Activated effector memory CD4-positive, alpha-beta T cell treated with Interleukin-2 at 50 U/mL for 16 hours (primary cell): ENCODE data around the gene SLX4IP.

Source experiments
- DNase-seq: peaks from one replicate; pipeline ENCODE4 v3.0.0-alpha.2; 2020

The SLX4IP gene

DNA sequence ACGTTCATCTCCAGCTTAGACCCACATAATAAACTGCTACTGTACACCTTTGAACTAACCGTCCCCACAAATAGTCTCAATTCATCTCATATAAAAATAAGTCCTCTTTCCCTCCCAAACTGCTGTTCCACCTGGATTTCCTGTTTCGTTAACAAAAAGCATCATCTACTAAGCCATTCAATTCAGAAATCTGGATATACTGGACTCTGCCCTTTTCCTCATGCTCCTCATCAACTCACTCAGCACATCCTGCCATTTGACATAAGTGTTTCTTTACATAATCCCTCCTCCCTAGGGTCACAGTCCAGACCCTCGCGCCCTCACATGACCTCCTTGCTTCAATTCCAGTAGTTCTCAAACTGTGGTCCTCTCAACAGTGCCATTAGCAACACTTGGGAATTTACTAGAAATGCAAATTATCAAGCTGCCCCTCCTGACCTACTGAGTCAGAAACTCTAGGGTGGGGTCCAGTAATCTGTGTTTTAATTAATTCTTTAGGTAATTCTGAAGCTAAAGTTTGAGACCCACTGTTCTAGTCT, 5.6 kb upstream of the SLX4IP start:
- no peak for DNase-seq

DNA sequence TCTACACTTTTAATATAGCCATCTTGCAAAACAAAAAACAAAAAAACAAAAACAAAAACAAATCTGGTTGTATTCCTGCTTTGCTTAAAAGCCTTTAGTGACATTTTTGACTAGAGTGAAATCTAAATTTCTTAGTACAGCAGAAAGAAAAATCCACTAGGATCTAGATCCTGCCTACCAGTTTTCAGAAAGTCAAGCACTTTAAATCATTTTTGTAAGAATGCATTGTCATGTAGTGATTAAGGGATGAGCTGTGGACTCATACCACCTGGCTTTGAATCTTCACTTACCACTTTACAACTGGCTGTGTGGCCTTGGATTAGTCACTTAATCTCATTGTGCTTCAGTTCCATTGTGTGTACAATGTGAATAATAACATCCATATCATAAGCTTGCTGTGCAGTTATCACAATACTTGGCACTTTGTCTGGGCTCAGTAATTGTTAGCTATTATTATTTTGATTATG, 5.1 kb upstream of the SLX4IP start:
- DNase-seq: no peak

DNA sequence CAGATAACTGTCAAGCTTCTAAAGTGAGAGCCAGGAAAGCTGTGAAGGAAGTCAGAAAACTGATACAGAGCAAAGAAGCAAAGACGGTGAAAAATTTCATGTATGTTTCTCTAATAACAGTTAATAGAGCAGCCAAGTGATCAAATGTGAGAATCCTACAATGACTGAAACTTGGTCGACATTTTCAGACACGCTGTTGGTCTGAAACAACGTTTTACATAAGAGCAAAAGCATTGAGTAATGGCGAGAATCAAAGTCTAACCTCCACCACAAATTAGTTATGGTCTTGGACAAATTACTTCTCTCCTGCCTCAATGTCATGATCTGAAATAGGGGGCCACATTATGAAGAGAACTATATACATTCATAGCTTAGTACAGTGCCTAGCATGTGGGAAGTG, 4.4 kb upstream of the SLX4IP start:
- DNase-seq: no peak

DNA sequence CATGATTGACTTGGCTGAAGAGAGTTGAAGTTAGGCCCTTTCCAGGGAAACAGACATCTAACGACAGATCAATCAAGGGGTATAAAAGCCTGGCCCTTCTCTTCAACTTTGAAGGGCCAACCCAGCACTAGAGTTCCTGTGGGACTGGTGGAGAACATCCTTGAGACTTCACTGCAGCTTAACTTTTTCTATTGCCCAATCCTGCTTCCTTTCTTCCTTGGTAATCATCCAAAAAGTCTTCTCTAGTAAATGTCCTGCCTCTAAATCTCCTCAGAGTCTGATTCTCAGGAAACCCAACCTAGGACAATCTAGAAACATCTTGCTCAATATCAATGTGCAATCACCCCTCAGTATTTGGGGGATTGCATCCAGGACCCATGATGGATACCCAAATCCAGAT, 3.0 kb upstream of the SLX4IP start:
- DNase-seq: no peak

DNA sequence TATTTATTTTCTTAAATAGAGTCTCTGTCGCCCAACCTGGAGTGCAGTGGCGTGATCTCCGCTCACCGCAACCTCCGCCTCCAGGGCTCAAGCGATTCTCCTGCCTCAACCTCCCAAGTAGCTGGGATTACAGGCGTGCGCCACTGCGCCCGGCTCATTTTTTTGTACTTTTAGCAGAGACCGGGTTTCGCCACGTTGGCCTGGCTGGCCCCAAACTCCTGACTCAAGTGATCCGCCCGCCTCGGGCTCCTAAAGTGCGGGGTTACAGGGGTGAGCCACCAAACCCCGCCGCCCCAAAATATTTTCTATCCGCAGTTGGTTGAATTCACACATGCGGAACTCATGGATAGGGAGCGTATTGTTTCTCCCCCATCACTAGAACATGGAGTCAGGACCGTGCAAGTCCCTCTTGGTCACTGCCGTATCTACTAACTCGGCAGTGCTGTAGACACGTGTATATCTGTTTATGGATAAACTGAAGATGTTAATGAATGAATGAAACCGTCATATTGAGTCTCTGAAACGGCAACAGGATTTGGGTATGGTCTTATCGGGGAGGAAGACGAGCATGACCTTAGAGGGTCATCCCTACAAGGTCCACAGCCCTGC, 2.0 kb upstream of the SLX4IP start:
- no peak for DNase-seq

DNA sequence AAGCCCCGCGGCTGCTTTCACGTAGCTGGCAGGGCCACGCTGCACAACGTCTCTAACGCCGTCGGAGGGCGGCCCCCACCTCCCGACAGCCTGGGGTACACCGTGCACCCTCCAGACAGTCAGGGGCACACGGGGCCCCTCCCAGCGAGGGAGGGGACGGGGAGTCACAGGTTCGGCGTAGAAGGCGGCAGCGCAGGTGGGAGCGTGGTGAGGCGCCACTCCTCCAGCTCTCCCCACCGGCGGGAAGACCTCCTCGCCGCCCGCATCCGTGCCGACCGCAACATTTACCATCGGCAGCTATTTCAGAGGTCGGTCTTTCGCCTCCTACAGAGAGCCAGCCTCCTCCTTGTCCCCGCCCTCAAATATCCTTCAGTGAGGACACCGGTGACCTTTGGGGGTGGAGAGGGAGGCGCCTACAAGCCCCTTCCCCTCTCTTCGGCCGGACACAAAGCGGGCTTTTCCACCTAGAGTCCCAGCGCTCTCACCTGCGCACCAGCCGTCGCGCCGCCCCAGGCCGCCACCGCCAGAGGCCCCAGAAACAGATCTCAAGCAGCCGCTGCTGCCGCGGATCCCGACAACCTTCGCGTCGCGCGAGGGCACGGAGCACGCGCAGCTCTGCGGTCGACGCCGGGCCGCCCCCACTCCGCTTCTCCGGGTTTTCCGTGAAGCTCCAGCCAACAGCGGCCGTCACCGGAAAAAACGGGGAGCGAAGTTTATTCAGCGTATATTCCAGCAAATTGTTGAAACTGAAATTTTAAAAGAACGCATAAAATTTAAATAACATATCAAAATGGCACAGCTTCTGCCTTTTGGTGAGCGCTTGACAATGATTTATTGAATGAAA, 1.3 kb upstream of the SLX4IP start, which contains the start of gene MKKS:
Gene MKKS, minus strand, starts transcription at position 600 of the 844 bp plus-strand sequence. CDS start 20,708 bp downstream, outside the sequence.
- DNase-seq: peak; percentile 82

- DNase-seq: peak; percentile 66
Measured at GRCh38 chr20:10434467-10434831, 656 bp upstream of the SLX4IP start.

DNA sequence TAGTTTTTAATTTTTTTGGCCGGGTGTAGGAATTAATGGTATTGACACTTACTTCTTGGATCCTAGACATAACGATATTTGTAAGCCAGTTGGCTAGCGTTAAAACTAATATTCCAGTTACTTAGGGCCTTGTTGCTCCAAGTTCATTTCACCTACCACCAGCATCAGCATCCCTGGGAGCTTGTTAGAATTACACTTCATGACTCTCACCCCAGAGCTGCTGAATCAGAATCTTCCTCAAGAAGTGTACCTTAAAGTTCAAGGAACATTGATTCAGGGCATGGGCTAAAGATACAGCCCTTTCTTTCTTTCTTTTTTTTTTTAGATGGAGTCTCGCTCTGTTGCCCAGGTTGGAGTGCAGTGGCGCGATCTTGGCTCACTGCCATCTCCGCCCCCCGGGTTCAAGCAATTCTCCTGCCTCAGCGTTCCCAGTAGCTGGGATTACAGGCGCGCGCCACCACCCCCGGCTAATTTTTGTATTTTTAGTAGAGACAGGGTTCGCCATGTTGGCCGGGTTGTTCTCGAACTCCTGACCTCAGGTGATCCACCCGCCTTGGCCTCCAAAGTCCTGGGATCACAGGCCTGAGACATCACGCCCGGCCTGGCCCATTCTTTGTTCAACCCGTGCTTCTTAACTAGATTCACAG, 1.1 kb downstream of the SLX4IP start:
- DNase-seq: no peak

DNA sequence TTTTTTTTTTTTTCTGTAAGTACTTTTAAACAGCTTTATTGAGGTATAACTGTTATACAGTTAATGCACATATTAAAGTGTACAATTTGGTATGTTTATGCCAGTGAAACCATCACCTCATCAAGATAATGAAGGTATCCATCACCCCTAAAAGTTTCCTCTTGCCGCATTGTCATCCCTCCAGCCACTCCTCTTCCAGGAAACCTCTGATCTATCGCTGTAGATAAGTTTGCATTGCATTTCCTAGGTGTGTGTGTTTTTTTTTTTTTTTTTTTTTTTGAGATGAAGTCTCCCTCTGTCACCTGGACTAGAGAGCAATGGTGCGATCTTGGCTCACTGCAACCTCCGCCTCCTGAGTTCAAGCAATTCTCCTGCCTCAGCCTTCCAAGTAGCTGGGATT, 3.1 kb downstream of the SLX4IP start:
- DNase-seq: no peak

DNA sequence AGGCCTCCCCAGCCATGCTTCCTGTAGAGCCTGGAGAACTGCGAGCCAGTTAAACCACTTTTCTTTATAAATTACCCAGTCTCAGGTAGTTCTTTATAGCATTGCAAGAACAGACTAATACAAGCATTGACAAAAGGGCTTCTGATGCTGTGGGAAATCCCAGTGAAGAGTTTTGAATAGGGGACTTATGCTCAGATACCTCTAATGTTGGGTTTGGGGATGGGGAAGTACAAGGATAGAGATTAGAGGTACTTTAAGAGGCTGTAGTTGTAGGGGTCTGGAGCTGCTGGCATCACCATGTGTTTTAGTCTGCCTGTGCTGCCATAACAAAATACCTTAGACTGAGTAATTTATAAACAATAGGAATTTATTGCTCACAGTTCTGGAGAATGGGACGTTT, 8.8 kb downstream of the SLX4IP start:
- no peak for DNase-seq

GRCh38 chr20:10445758-10446157, 10.7 kb downstream of the SLX4IP start:
- no peak for DNase-seq

DNA sequence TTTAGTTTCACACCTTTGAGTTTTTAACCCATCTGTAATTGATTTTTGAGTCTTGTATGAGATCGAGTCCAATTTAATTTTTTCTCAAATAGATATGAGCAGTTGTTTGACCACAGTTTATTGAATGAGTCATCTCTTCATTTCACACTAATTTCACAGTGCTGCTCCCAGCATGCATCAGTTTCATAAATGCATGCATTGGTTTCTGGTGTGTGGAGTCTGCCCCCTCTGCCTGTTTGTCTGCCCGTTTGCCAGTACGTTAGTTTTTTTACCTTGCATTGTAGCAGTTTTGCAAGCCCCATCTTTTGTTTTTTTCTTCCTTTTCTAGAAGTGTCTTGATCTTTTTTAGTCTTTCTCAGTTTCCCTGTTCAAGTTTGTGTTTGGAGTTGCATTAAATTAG, 11.9 kb downstream of the SLX4IP start:
- peak; percentile 29 for DNase-seq

GRCh38 chr20:10448270-10449156, 13.4 kb downstream of the SLX4IP start:
- no peak for DNase-seq

GRCh38 chr20:10449270-10449669, 14.2 kb downstream of the SLX4IP start:
- no peak for DNase-seq

DNA sequence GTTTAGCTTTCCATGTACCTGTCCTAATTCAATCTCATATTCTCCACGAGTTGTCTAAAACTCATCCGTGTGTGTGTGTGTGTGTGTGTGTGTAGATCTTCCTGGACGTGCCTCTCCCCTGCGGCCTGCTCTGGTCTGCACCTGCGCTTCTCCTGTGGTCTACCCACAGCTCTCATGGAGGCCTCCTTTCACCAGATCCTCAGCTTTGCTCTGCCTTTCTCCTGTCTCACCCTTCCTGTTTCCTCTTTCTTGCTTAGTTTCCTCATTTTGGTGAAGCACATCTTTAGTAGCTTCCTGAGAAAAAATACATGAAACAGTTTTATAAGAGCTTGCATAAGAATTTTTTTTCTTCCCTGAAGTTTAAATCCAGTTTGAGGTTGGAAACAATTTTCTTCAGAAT, 18.1 kb downstream of the SLX4IP start:
- DNase-seq: peak; percentile 7

- DNase-seq: no peak
Measured at GRCh38 chr20:10454151-10454750, 19.1 kb downstream of the SLX4IP start.

DNA sequence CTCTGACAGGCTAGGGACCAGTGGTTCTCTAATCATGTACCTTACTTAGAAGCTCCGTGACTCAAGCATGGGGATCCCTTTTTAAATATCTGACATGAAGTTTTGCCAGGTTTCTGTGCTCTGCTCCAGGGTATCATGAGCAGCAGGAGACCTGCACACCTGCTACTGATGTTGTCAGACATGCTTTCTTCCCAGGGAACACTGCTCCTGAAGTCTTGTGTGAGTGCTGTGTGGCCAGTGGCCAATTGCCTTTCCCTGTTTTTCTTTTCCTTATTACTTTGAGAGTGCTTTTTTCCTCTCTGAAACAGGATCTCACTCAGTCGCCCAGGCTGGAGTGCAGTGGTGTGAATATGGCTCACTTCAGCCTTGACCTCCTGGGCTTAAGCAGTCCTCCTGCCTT, 26.4 kb downstream of the SLX4IP start:
- DNase-seq: no peak

GRCh38 chr20:10462516-10462915, 27.4 kb downstream of the SLX4IP start:
- DNase-seq: no peak

DNA sequence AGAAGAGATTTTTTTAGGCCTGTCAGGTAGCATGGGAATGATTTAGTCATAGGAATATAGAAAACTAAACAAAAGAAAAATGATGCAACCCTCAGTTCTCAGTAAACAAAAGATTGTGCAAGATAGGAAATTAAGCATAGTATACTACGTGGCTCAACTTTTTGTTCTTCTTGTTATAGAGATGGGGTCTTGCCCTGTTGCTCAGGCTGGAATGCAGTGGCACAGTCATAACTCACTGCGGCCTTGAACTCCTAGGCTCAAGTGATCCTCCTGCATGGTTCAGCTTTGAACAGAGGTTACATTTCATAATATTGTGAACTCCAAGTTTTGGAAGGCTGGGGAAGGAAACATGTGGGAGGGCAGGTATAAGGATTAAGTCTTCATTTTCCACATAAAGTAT, 28.5 kb downstream of the SLX4IP start:
- no peak for DNase-seq

DNA sequence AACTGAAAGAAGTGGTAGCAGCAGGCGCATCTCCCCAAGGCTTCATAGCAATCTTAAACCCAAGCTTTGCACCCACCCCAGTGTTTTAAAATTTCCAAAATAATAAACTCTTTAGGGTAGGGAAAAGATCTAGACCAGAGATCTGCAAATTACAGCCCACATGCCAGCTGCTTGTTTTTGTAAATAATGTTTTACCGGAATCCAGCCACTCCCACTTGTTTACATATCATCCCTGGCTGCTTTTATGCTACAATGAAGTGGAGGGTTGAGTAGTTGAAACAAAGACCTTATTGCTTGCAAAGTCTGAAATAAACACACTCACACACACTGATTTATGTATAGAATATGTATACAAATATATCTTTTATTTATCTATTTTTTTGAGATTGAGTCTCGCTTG, 30.0 kb downstream of the SLX4IP start:
- DNase-seq: no peak

DNA sequence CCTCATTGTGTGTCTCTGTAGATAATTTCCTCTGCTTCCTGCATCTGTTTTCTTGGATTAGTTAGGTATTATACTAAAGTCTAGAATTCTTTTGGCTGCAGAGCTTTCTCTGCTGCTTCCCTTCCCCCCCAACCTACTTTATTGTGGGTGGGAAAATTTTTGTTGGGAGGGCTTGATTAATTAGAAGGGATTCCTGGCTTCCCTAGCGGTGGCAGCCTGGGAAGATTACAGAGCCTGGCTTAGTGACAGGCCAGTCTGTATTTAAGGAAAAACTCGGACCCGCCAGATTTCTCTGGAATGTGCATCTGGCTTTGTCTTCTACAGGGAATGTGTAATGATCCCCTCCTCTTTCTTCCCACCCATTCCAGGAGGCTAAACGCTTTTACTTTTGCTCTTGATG, 31.2 kb downstream of the SLX4IP start:
- no peak for DNase-seq

- DNase-seq: no peak
Measured at GRCh38 chr20:10466855-10467254, 31.8 kb downstream of the SLX4IP start.
